GM18511 (cell line): Measurements from ENCODE around the gene WDR37.
A peak's percentile ranks its signal among the peaks of the same experiment; 100 is the strongest.
"Not testable (repeated sequence)": the region's sequence is repeated elsewhere in the genome, so short reads cannot be mapped to it uniquely, and the experiment has no call there.

Source experiments
- ATAC-seq: cut with Tn5 transposase; IDR thresholded peaks from one replicate; pipeline ENCODE4 v1.9.1; 2021; ENCODE audit warnings: mild to moderate bottlenecking, moderate library complexity; ENCODE audit not compliant: unreplicated experiment

Gene WDR37

DNA sequence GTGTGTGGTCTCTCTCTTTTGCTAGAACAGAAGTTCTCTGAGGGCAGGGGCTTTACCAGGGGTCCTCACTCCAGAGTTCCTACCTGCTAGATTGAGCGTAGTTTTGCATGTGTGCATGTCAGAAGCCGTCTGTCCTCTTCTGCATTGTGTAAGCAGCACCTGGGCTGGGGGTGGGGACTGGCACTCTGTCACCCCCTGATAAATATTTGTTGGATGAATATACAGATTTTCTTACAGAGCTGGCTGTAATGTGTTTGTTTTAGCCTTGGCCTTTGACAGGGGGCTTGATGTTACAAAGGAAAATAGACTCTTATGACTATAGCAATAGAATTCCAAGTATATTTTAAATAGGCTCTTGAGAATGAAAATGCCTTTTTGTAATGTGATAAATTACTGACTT, 46.6 kb downstream of the WDR37 start:
- ATAC-seq, result no peak

DNA sequence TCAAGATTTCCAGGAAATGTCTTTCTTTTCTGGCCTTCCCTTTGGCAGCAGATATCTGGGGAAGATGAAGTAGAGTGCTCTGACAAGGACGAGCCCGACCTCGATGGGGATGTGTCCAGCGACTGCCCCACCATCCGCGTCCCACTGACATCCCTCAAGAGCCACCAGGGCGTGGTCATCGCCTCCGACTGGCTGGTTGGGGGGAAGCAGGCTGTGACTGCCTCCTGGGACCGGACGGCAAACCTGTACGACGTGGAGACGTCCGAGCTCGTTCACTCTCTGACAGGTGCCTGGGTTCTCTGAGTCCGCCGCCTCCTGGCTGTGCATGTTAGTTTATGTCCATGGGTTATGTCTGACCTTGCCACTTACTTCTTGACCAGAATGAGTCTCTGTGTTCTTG, 47.4 kb downstream of the WDR37 start:
- ATAC-seq, result no peak

DNA sequence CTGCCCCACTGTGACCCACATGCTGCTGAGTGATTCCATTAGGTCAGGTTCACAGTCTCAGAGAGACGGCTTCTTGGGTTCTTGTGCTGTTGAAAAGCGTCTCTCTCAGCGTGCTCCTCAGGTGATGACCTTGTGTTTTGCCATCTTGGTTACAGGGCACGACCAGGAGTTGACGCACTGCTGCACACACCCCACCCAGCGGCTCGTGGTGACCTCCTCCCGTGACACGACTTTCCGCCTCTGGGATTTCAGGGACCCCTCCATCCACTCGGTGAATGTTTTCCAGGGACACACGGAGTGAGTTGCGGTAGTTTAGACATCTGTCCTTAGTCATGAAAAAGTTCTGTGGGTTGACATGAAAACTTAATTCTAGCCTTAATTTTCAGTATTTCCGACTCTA, 48.8 kb downstream of the WDR37 start:
- ATAC-seq, result no peak

DNA sequence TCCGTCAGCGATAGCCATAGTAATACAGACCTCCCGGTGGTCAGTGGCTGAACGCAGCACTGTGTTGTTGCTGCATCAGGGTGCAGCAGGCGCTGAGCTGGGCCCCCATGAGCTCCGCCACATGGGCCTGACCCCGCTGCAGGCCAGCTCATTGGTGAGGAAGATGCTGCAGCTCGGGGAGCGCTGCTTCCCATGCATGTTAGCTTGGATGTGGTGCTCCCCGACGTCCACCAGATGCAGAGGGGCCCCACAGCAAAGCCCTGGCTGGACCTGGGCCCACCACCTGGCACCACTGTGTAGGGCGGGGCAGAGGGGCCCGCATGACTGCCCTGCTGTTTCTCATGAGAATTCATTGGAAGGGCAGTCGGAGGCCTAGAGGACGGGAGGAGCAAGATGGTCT, 50.8 kb downstream of the WDR37 start:
- no peak for ATAC-seq

DNA sequence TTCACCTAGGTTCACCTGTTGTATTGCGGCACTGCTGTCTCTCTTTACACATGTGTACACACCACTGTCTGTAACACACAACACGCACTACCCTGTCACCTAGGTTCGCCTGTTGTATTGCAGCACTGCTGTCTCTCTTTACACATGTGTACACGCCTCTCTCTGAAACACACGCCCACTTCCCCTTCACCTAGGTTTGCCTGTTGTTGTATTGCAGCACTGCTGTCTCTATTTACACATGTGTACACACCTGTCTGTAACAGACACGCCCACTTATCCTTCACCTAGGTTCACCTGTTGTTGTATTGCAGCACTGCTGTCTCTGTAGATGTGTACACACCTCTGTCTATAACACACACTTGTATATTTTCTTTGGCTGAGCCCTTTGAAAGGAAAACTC, 51.5 kb downstream of the WDR37 start:
- ATAC-seq, result no peak

DNA sequence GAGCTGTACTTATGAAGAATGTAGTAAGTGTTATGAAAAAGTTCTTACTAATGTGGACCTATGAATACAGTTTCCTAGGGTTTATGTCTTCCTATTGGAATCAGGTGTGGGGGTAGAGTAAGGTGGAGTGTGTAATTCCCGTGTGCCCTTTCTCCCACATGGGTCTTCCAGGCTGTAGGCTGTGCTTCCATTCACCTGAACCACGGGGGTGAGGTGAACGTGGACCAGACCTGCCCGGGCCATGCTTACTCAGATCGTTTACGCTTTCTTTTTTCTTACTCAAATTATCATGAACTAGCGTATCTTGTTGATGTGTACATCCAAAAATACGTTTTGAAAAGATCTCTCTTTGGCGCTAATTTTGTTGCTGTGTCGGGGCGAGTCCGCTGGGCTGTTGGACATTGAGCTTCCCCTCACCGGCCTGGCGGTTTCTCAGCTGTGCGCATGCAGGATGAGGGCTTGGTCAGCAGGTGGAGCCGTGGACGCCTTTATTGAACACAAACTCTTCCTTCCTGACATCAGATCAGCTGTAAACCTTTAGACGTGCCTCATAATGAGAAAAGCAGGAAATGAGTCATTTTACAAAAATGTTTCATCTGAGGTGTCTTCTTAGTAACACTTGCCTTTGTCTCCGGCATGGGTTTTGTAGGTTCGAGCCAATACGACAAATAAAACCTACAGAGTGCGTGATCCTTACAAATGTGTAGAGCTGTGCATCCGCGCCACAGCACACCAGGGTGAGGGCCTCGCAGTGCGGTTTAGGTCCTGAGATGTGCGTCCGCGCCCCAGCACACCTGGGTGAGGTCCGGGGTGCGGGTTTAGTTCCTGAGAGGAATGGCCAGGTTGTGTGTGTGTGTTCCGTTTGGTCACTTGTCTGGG, 53.8 kb downstream of the WDR37 start:
- ATAC-seq, result peak; percentile 89

DNA sequence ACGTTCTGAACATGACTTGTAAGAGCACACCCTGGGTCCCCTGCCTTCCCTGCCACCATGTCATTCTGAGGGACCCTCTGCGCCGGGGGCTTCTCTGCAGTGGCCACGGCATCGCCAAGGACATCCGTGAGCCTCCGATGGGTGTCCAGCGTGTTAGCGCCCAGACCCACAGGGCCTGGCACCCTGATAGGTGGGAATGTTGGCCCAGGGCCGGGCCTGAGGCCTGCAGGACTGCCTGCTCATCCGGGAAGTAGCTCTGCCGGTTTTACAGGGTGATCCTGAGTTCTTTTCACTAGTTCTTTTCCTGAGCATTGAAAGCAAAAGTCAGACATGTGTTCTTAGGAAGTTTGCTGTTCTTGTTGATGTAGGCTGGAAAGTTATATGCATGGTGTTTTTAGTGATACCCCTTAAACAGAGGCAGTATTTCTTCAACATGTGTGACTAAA, 54.5 kb downstream of the WDR37 start:
- ATAC-seq, result no peak

DNA sequence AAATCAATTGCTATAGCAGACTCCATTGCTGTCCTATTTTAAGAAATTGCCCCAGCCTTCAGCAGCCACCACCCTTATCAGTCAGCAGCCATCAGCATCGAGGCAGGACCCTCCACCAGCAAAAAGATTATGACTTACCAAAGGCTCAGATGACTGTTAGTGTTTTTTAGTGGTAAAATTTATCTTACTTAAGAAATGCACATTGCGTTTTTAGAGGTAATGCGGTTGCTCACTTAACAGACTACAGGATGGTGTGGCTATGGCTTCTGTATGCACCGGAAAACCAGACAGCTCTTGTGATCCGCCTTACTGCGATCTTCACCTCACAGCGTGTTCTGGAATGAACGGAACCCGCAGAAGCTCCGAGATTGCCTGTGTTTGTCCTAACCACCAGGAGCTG, 58.1 kb downstream of the WDR37 start:
- ATAC-seq, result no peak

DNA sequence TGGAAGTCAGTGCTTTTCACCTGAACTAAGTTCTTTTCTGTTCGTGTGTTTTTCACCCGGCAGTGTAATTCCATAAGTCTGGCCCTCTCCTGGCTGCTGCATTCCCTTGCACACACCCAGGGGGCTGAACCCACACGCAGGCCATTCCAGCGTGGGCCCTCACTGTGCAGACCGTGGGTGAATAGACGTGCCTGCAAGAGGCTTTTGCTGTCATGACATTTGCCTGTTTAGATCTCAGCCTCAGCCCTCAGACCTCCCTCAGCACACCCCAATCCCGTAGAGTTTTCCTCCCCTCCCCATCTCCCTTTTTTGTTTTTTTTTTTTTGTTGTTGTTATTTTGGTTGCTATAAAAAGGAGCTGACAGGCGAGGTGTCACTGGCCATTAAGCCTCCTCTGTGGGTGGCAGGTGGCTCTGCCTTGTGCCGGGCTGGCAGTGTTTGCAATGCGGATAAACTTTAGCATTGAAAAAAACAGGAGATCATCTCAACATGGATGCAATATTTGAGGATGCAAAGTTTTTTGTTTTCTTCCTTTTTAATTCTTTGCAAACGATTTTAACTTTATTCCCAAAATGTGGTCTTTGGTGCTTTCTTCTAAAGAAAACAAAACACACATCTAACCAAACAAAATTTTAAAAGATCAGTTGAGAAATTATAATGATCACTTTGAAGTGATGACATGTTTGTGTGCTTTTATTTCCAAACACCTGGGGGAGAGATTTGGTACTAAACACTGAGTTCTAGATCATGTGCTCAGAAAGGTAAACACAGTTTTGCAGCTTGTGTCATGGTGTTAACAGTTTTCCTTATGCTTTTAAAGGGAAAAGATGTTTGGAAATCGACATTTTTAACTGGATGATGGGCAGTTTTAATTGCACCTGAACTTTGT, 58.8 kb downstream of the WDR37 start:
- no peak for ATAC-seq

DNA sequence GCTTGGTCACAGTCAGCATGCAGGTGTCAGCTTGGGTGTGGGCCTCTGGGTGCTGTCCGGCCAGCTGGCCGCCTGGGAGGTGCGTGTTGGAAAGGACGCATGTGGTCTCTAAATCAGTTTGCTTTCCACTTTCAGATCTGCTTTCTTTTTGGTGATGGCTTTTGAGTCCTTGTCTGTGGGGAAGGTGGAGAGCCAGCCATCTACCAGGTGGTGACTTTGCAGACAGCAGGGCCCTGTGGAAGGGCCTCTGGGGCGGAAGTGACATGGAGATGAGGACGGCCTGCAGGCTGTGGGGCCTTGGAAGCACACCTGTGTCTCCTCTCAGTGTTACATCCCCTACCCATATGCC, 59.4 kb downstream of the WDR37 start:
- no peak for ATAC-seq

DNA sequence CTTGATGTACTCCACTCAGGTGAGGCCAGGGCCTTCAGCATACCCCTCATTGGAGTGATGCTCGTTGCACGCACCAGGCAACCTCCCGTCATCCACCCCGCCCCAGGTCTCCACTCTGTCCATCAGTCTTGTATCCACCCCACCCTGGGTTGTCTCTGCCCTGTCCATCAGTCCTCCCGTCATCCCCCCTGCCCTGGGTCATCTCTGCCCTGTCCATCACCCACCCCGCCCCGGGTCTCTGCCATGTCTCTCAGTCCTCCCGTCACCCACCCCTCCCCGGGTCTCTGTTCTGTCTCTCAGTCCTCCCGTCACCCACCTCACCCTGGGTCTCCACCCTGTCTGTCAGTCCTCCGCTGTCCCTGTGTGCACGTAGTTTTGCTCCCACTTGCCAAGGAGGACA, 59.9 kb downstream of the WDR37 start:
- ATAC-seq, result no peak

DNA sequence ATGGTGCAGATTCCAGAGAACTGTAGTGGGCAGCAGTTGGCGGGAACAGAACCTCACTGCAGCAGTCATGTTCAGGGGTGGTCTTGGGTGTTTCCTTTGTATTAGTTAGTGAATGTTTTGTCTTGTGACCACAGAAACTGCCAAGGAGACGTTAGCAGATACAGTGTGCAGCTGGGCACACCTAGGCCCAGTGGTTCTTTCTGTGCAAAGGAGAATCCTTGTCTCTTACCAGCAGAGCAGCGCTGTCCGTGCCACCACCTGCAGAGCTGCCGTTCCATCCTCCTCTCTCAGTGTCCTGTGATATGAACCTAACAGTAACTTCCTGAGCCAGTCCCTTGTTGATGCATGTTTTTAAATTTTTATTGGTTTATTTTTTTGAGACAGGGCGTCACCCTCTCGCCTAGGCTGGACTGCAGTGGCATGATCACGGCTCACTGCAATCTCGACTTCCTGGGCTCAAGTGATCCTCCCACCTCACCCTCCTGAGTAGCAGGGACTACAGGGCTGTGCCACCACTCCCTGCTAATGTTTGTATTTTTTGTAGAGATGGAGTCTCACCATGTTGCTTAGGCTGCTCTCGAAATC, 60.6 kb downstream of the WDR37 start:
- ATAC-seq, result no peak

DNA sequence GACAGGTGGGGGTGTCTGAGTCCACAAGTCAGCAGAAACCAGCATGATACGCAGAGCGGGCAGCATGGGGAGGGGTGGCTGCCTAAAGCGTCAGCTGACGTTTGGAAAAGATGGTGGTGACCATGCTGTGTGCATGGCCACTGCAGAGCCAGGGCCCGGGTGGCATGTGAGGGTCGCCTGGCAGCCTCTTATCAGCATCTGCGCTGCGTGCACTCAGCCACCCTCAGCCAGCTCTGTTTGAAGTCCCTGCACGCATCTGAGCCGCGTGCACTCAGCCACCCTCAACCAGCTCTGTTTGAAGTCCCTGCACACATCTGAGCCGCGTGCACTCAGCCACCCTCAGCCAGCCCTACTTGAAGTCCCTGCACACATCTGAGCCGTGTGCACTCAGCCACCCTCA, 61.5 kb downstream of the WDR37 start:
- ATAC-seq, result no peak

DNA sequence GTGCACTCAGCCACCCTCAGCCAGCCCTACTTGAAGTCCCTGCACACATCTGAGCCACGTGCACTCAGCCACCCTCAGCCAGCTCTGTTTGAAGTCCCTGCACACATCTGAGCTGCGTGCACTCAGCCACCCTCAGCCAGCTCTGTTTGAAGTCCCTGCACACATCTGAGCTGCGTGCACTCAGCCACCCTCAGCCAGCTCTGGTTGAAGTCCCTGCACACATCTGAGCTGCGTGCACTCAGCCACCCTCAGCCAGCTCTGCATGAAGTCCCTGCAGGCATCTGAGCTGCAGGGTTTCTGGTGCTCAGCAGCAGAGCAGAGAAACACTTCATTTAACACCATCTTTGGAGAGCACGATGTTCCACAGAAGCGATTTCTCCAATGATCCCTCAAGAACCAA, 62.1 kb downstream of the WDR37 start:
- ATAC-seq, result not testable (repeated sequence)

DNA sequence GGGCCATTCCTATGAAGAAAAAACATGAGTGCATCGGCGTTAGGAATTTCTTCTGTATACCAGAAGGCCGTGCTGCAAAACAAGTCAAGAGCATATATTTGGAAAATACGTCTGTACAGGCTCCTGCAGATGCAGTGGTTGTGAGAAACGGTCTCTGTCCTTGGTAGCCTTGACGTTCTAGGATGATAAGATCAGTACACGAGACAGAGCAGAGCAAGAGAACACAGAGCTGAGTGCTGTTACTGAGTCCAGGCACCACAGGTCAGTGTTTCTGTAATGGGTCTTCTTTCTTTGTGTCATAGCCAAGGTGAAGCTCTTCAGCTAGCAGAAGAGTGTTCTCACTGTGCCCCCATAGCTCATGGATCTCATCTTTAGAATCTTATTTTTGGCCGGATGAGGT, 62.8 kb downstream of the WDR37 start:
- ATAC-seq, result no peak

DNA sequence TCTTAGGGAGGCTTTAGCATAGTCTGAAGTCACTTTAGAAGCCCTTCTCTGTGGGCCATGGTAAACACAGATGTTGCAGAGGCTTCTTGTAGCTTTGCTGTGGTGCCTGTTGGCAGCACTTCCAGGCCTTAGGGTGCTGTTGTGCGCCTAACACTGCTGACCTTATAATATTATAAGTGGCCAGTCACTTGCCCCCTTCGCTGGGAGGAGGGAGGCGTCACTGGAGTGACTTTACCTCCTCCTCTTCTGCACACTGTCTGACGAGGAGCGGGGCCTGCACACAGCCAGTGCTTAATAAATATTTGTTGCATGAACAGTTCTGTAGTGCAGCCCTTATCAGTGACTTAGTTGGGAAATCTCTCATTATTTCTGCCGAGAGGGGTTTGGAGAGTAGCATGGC, 63.3 kb downstream of the WDR37 start:
- no peak for ATAC-seq

DNA sequence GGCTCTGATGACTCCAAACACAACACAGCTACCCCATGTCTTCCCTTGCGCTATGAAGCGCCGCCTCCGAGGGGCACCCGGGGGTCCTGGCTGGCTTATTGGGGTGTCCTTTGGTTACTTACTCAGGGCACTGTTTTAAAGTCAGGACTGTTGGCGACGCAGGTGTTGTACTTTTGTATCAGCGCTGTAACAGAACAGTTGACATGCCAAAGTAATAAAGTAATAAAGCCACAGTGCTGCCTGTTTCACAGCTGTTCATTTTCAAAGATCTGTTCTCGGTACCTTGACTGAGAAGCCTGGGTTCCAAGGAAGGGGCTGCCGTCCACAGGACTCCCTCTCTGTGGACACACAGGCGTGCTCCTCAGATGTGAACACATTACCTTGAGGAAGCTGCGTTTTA, 64.1 kb downstream of the WDR37 start:
- no peak for ATAC-seq

DNA sequence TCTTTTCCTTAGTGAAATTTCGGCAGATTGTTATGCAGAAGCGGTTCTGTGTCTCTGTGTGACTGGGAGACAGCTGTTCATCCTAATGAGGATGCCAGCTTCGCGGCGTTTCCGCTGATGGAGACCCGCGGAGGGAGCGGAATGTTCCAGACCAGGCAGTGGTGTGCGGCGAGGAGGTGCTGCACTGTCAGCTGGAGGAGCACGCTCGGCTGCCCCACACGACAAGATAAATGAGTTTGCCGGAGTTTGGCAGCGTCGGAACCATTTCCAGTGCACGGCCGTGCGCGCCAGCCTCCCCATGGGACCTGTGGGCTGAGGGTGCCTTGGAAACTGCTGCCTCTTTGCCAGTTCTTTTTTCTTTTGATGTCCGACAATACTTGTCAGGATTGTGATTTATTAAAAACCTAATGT, 64.6 kb downstream of the WDR37 start:
- ATAC-seq, result no peak

DNA sequence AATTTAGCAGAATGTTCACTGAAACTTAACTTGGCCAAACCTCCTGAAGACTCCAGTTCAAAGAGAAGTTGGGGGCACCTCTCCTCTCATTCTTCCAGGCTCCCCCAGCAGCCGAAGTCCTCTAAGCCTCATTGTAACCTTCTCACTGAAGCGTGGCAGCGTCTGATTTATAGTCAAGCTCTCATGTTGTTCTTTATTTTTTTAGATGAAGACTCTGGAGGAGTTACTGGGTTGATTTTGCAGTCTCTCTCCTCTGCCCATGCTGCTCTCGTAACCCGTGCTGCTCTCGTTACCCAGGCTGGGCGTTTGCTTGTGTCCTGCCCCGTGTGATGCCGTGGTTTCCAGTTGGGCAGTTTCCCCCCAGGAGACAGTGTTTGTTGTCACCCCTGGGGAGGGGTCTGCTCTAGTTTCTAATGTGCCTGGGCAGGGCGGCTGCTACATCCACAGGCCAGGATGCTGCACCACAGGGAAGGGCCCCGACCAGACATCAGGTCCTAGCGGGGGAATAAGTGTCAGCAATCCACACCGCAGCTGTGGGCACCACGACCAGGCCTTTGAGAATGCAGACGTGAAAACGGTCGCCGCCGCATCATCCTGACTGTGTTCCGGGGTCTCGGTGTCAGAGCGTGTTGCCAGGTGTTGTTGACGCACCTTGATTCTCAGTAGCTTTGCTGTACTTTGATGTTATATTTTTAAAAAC, 65.2 kb downstream of the WDR37 start:
- no peak for ATAC-seq

DNA sequence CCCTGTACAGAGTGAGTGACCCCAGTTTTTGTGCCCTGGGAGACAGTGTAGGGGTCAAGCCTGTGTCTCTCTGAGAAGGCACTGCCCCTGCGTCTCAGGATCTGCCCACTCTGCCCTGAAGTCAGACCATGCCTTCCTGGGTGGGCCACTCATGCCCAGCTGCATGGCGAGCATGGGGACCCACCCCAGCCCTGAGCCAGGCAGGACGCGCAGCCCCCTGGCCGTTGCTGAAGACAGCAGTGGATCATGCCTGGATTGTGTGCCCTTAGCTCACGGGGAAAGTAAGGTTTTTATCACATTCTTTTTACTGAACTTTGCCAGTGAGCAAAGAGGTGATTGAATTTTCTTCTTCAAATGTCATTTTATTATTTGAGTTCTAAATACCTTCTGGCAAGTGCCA, 66.2 kb downstream of the WDR37 start:
- ATAC-seq, result no peak

DNA sequence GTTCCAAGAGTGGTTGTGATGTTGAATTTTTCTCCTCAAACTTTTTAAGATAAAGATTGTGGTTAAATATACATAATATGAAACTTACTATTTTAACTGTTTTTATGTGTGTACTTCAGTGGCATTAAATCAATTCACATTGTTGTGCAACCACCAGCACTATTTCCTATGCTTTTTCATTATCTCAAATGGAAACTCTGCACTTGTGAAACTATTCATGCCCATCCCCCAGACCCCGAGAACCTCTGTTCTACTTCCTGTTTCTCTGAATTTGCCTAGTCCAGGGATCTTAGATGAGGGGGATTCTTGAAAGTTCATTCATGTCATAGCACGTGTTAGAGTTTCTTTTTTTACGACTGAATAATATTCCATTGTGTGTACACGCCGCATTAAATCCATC, 67.0 kb downstream of the WDR37 start:
- ATAC-seq, result no peak
